ENCODE data around the gene HMGCS2.

HMGCS2 gene

DNA sequence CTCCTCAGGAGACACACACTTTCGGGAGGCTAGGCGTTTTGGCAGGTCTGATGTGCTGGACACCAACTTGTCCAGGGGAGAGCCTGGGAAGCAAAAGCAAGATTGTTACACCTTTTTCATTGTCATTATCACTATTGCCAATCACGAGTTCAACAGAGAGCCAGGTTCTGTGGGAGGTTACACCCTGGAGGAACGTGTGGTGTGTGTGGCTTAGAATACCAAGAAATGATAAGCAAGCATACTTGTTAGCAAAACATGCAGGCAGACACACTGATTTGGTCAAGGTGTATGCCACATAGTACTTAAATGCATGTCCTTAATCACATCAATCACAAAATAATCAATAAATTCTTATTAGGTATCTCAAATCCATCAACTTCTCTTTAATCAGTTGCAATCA lies 16.1 kb downstream of the HMGCS2 start:
- no peak overlapping the region for H3K4me3 ChIP-seq (ENCODE audit: low read depth, low read length)
- DNase-seq (ENCODE audit: low read depth) = no peak
- in situ Hi-C loops (cut with HindIII; ENCODE audit: low sequenced_read_pairs) = no loop called here
- no peak for TF ChIP-seq CTCF (IDR thresholded peaks at IDR 0.05; ENCODE audit: low read depth, low read length, missing control alignments)

- in situ Hi-C loops (cut with HindIII; ENCODE audit: low sequenced_read_pairs) = no loop called here
- DNase-seq (ENCODE audit: low read depth) = no peak
- no peak for TF ChIP-seq CTCF (IDR thresholded peaks at IDR 0.05; ENCODE audit: low read depth, low read length, missing control alignments)
- H3K4me3 ChIP-seq (ENCODE audit: low read depth, low read length) = no peak overlapping the region
Measured at GRCh38 chr1:119748040-119748439, 20.7 kb downstream of the HMGCS2 start.

GRCh38 chr1:119747451-119747850 lies 21.3 kb downstream of the HMGCS2 start:
- no peak overlapping the region for H3K4me3 ChIP-seq (ENCODE audit: low read depth, low read length)
- no peak for DNase-seq (ENCODE audit: low read depth)
- in situ Hi-C loops (cut with HindIII; ENCODE audit: low sequenced_read_pairs) = no loop called here
- TF ChIP-seq CTCF (IDR thresholded peaks at IDR 0.05; ENCODE audit: low read depth, low read length, missing control alignments) = no peak

DNA sequence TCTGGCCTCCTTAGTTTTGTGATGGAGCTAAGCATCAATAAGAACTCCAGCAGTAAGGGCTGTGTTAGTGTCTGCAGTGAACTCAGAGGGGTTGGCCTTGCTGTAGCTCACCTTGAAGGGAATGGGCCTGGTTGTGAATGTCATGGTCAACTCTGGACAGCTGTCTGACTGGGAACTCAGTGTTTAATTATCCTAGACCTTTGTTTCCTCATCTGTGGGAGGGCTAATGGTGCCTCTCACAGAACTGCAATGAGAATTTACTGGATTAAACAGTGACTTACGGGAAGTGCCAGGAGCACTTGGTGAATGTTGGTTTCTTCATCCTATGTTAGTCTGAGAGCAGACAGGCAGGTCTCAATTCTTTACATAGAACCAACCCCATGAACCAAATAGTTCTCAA lies 23.7 kb downstream of the HMGCS2 start:
- in situ Hi-C loops (cut with HindIII; ENCODE audit: low sequenced_read_pairs) = no loop called here
- no peak overlapping the region for H3K4me3 ChIP-seq (ENCODE audit: low read depth, low read length)
- no peak for TF ChIP-seq CTCF (IDR thresholded peaks at IDR 0.05; ENCODE audit: low read depth, low read length, missing control alignments)
- no peak for DNase-seq (ENCODE audit: low read depth)

GRCh38 chr1:119744598-119744942 lies 24.1 kb downstream of the HMGCS2 start:
- DNase-seq (ENCODE audit: low read depth) = no peak
- no peak for TF ChIP-seq CTCF (IDR thresholded peaks at IDR 0.05; ENCODE audit: low read depth, low read length, missing control alignments)
- in situ Hi-C loops (cut with HindIII; ENCODE audit: low sequenced_read_pairs) = no loop called here
- no peak overlapping the region for H3K4me3 ChIP-seq (ENCODE audit: low read depth, low read length)

GRCh38 chr1:119743776-119744597 lies 24.7 kb downstream of the HMGCS2 start:
- H3K4me3 ChIP-seq (ENCODE audit: low read depth, low read length) = no peak overlapping the region
- peak; percentile 48 for DNase-seq (ENCODE audit: low read depth)
- peak; percentile 86 for TF ChIP-seq CTCF (IDR thresholded peaks at IDR 0.05; ENCODE audit: low read depth, low read length, missing control alignments)
- in situ Hi-C loops (cut with HindIII; ENCODE audit: low sequenced_read_pairs) = no loop called here
